K562 (cell line): ENCODE measurements around the gene LAPTM5. TPM values are rescaled to one million over a fixed set of nuclear protein-coding genes. Genes with fewer than 3 reads are reported as not detected.

Source experiments
- HMGN3 ChIP-seq: IDR thresholded peaks from 2 replicates; pipeline ENCODE4 v1.6.1; 2011; ENCODE audit warnings: borderline replicate concordance, low read depth, mild to moderate bottlenecking, mixed read lengths, low read length; ENCODE audit not compliant: insufficient read length; ENCODE audit errors: extremely low read depth
- PURB ChIP-seq: sonication (generic); formaldehyde crosslinking; IDR thresholded peaks from 2 replicates; pipeline ENCODE4 v1.9.0; 2021; ENCODE audit warnings: low read depth, mild to moderate bottlenecking, missing genetic modification reagents
- RBM14 ChIP-seq: fragments of 200-400 bp; formaldehyde crosslinking; IDR thresholded peaks from 2 replicates; pipeline ENCODE4 v1.6.1; 2018; ENCODE audit warnings: low read depth, mild to moderate bottlenecking, low read length, moderate library complexity, borderline replicate concordance; ENCODE audit not compliant: insufficient read depth
- RBM34 ChIP-seq: fragments of 200-400 bp; formaldehyde crosslinking; IDR thresholded peaks from 2 replicates; pipeline ENCODE4 v1.6.1; 2018; ENCODE audit warnings: low read length, borderline replicate concordance; ENCODE audit not compliant: insufficient read depth
- SNRNP70 ChIP-seq: fragments of 200-400 bp; formaldehyde crosslinking; optimal IDR thresholded peaks from 2 replicates; pipeline ENCODE3; 2017; ENCODE audit warnings: low read depth, low read length
- SREBF2 ChIP-seq: sonication (generic); formaldehyde crosslinking; IDR thresholded peaks from 2 replicates; pipeline ENCODE4 v1.4.0; 2020; ENCODE audit warnings: mild to moderate bottlenecking, missing genetic modification reagents
- ZNF507 ChIP-seq: conservative IDR thresholded peaks from 2 replicates; pipeline ENCODE4 v1.6.1; 2017; ENCODE audit warnings: missing genetic modification characterization, missing compliant biosample characterization
- polyA plus RNA-seq, 8 experiments: library from polyadenylated mRNA; depleted of rRNA in 4 of 8; stranded (reverse) in 5 of 8; unstranded in 3 of 8; fragments of >200 nt; fragmentation: Nextera tagmentation in 2 of 8; fragmentation: Illumina TruSeq in 1 of 8; extraction: Ambion mirVana in 2 of 8; extraction: Trizol in 1 of 8; gene quantifications; 2 replicates each; pipeline versions ENCODE4 v1.2.1 to v1.2.3, GENCODE V29; 2011 to 2014; ENCODE audit warnings: inconsistent platforms in 1 of 8, missing spikeins in 1 of 8
- total RNA-seq, 7 experiments: library from RNA; depleted of rRNA in 6 of 7; stranded (reverse); fragments of >200 nt in 6 of 7; fragmentation: Illumina TruSeq in 2 of 7; extraction: Trizol in 2 of 7; gene quantifications; 2 replicates each; pipeline versions ENCODE4 v1.2.1 to v1.2.3, GENCODE V29; 2011 to 2021; ENCODE audit warnings: low replicate concordance in 1 of 7
- TF ChIP-seq, protein P1 (sequence below): sonication (generic); formaldehyde crosslinking; IDR thresholded peaks from 2 replicates; pipeline ENCODE4 v1.9.0; 2022; ENCODE audit warnings: mild to moderate bottlenecking, missing genetic modification reagents
- TF ChIP-seq, protein P2 (sequence below): fragments of 150-350 bp; IDR thresholded peaks from 2 replicates; pipeline ENCODE4 v1.6.1; 2014; ENCODE audit warnings: low read depth, mild to moderate bottlenecking, low read length, borderline replicate concordance
- TF ChIP-seq, protein P3 (sequence below): IDR thresholded peaks from 2 replicates; pipeline ENCODE4 v1.6.1; 2011; ENCODE audit not compliant: insufficient read length; ENCODE audit errors: extremely low read depth
- TF ChIP-seq, protein P4 (sequence below): fragments of 200-800 bp; sonication (Bioruptor generic); IDR thresholded peaks from 2 replicates; pipeline ENCODE4 v1.6.1; 2017; ENCODE audit warnings: missing genetic modification characterization, missing compliant biosample characterization
- TF ChIP-seq, protein P5 (sequence below): fragments of 250-450 bp; sonication (Bioruptor Pico); IDR thresholded peaks from 2 replicates; pipeline ENCODE4 v1.9.0; 2021; ENCODE audit warnings: mild to moderate bottlenecking, inconsistent platforms
- TF ChIP-seq, protein P6 (sequence below): fragments of 450-650 bp; IDR thresholded peaks from 2 replicates; pipeline ENCODE4 v1.6.1; 2018; ENCODE audit warnings: mild to moderate bottlenecking, low read depth; ENCODE audit not compliant: partially characterized antibody

Gene LAPTM5
- total and polyA plus RNA-seq, 9 of the 15 experiments (the other 6 are each of a cell fraction or from before 2014, with no cell fraction given), result 2.4 to 47.3 (median 20.3) TPM

DNA sequence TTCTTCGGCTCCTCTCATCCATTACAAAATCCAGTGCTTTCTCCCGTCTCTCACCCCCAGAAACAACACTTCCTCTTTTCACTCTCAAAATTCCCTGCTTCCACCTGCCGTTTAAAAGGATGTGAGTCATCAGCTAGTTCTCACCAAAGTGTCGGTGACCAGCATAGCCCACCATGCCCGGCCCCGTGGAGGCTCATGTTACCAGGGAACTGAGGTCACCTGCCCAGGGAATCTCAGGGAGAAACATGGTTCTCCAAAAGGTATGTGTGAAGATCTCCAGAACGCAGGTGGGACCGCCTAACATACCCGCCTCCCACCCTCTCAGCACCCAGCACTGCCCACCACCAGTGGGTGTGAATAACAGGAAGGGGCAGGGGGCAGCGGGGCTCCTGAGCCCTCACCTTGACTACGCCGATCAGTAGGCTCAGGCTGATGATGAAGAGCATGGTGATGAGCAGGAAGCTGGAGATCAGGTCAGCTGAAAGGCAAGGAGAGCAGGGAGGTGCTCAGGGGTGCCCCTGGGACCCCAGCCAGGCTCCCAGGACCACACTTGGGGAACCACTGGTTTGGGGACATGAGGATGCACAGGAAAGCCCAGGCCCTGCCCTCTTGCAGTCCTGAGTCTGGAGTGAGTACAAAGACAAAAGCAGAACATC, 16.2 kb downstream of the LAPTM5 start (continued):
- TF ChIP-seq, protein P1, sequence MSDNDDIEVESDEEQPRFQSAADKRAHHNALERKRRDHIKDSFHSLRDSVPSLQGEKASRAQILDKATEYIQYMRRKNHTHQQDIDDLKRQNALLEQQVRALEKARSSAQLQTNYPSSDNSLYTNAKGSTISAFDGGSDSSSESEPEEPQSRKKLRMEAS (CRISPR knock-in tag), result no peak; the same call in 1 of the 2 replicates
- TF ChIP-seq, protein P2, sequence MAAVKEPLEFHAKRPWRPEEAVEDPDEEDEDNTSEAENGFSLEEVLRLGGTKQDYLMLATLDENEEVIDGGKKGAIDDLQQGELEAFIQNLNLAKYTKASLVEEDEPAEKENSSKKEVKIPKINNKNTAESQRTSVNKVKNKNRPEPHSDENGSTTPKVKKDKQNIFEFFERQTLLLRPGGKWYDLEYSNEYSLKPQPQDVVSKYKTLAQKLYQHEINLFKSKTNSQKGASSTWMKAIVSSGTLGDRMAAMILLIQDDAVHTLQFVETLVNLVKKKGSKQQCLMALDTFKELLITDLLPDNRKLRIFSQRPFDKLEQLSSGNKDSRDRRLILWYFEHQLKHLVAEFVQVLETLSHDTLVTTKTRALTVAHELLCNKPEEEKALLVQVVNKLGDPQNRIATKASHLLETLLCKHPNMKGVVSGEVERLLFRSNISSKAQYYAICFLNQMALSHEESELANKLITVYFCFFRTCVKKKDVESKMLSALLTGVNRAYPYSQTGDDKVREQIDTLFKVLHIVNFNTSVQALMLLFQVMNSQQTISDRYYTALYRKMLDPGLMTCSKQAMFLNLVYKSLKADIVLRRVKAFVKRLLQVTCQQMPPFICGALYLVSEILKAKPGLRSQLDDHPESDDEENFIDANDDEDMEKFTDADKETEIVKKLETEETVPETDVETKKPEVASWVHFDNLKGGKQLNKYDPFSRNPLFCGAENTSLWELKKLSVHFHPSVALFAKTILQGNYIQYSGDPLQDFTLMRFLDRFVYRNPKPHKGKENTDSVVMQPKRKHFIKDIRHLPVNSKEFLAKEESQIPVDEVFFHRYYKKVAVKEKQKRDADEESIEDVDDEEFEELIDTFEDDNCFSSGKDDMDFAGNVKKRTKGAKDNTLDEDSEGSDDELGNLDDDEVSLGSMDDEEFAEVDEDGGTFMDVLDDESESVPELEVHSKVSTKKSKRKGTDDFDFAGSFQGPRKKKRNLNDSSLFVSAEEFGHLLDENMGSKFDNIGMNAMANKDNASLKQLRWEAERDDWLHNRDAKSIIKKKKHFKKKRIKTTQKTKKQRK, result no peak
- TF ChIP-seq SNRNP70 (peak; percentile 25), SREBF2 (CRISPR knock-in tag) (no peak), PURB (no peak), RBM34 (no peak), RBM14 (no peak), ZNF507 (tag) (no peak), HMGN3 (no peak)
- TF ChIP-seq, protein P3, sequence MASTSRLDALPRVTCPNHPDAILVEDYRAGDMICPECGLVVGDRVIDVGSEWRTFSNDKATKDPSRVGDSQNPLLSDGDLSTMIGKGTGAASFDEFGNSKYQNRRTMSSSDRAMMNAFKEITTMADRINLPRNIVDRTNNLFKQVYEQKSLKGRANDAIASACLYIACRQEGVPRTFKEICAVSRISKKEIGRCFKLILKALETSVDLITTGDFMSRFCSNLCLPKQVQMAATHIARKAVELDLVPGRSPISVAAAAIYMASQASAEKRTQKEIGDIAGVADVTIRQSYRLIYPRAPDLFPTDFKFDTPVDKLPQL, result no peak
- TF ChIP-seq, protein P4, sequence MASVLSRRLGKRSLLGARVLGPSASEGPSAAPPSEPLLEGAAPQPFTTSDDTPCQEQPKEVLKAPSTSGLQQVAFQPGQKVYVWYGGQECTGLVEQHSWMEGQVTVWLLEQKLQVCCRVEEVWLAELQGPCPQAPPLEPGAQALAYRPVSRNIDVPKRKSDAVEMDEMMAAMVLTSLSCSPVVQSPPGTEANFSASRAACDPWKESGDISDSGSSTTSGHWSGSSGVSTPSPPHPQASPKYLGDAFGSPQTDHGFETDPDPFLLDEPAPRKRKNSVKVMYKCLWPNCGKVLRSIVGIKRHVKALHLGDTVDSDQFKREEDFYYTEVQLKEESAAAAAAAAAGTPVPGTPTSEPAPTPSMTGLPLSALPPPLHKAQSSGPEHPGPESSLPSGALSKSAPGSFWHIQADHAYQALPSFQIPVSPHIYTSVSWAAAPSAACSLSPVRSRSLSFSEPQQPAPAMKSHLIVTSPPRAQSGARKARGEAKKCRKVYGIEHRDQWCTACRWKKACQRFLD, result no peak
- TF ChIP-seq, protein P5, sequence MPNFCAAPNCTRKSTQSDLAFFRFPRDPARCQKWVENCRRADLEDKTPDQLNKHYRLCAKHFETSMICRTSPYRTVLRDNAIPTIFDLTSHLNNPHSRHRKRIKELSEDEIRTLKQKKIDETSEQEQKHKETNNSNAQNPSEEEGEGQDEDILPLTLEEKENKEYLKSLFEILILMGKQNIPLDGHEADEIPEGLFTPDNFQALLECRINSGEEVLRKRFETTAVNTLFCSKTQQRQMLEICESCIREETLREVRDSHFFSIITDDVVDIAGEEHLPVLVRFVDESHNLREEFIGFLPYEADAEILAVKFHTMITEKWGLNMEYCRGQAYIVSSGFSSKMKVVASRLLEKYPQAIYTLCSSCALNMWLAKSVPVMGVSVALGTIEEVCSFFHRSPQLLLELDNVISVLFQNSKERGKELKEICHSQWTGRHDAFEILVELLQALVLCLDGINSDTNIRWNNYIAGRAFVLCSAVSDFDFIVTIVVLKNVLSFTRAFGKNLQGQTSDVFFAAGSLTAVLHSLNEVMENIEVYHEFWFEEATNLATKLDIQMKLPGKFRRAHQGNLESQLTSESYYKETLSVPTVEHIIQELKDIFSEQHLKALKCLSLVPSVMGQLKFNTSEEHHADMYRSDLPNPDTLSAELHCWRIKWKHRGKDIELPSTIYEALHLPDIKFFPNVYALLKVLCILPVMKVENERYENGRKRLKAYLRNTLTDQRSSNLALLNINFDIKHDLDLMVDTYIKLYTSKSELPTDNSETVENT (CRISPR knock-in tag), result no peak
- TF ChIP-seq, protein P6, sequence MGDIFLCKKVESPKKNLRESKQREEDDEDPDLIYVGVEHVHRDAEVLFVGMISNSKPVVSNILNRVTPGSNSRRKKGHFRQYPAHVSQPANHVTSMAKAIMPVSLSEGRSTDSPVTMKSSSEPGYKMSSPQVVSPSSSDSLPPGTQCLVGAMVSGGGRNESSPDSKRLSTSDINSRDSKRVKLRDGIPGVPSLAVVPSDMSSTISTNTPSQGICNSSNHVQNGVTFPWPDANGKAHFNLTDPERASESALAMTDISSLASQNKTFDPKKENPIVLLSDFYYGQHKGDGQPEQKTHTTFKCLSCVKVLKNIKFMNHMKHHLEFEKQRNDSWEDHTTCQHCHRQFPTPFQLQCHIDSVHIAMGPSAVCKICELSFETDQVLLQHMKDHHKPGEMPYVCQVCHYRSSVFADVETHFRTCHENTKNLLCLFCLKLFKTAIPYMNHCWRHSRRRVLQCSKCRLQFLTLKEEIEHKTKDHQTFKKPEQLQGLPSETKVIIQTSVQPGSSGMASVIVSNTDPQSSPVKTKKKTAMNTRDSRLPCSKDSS, result no peak
